Measurements from ENCODE around the gene MBTPS1.

MBTPS1 gene

DNA sequence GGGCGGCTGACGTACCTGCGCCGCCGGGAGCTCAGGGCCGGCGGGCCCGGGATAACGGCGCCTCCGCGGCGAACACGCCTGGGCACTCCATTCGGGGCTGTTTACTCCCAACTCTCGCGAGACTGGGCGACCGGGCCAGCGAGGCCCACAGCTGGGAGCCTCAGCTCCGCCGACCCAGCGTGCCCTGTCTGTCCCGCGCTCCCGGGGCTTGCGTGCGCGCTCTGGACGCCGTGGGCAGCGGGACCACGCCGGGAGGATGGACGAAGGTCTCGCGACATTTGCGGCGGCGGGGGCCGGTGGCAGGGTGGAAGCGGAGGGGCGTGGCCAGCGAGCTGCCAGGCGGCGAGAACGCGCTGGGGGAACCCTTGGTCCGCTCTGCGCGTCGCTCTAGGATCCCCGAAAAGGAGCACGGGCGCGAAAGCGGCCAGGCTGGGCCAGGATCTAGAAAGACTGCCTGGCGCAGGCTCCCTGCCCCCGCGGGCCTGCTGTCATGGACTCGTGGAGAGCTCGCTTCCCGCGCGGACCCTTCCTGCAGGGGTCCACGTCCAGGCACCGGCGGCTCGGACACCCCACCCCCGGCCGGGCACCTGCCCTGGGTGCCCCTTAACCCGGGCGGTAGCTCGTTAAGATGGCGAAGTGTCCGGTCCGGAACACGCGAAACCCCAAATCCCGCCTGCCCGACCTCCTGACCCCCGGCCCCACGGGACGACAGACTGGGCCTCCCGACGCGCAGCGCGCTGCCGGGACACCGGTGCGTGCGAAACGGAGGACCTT, at the start of gene MBTPS1:
Gene MBTPS1 (minus strand): TSS at position 223 of the 774 bp plus-strand sequence. CDS start 15,159 bp downstream, outside the sequence.
- peak; percentile 43 for DNase-seq (ENCODE audit: low read depth)

DNA sequence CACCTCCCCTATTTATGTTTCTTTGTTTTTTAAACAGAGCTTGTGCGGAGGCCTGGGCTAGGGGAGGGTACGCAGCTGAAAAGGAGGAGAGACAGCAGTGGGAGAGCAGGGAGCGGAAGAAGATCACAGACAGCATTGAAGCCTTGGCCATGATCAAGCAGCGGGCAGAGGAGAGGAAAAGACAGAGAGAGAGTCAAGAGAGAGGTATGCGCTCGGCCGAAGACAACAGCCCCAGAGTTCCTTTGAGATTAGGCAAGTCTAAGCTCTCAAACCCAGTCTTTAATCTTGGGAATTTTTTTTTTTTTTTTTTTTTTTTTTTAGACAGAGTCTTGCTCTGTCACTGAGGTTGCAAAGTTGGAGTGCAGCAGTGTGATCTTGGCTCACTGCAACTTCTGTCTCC, 49.0 kb upstream of the MBTPS1 start:
- no peak for DNase-seq (ENCODE audit: low read depth)

DNA sequence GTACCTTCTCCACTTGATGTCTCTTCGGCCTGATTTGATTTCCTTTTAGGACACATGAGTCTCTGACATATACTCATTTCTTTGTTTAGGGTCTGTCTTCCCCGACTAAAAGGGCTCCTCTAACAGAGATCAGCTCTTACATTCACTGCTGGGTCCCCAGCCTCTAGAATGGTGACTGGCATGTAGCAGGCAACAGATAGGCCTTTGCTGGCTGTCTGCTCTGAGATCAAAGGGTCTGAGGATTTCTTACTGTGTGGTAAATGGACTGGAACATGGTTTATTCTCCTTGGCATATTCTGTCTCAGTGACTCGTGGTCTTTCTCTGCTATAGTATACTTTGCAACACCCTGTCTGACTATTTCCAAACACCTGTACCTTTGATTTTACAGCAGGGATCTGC, 45.1 kb upstream of the MBTPS1 start:
- no peak for DNase-seq (ENCODE audit: low read depth)

DNA sequence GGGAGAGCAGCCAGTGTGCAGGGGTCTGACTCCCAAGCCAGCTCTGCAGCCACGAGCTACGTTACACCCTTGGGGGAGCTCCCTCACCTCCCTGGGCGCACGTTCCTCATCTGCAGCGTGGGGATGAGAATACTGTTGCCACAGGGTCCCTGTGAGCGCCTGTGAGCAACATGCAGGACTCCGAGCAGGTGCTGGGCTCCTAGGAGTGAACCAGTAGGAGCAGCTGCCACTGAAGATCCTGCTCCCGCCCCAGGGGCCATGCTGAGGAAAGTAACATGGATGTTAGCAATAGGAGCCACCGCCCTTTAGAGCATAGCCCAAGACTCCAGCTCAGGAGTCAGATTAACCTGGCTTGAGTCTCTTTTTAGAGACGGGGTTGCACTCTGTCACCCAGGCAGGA, 44.3 kb upstream of the MBTPS1 start:
- DNase-seq (ENCODE audit: low read depth), result no peak

DNA sequence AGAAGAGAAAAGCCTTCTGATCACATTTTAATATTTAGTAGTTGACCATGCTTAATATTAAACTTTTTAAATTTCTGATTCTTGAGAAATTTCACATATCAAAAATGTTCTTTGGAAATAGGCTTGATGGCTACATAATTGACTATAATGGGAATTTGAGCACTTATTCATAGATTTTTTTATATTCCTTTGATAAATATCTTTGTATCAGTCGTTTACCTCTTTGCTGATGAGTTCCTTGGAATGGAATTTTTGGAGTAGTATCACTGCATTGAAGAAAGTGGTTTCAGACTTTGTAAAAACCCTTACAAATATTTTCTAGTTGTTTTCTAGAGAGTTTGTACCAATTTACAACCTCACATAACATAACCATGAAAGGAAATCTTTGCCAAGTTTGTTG, 43.1 kb upstream of the MBTPS1 start:
- DNase-seq (ENCODE audit: low read depth), result no peak

DNA sequence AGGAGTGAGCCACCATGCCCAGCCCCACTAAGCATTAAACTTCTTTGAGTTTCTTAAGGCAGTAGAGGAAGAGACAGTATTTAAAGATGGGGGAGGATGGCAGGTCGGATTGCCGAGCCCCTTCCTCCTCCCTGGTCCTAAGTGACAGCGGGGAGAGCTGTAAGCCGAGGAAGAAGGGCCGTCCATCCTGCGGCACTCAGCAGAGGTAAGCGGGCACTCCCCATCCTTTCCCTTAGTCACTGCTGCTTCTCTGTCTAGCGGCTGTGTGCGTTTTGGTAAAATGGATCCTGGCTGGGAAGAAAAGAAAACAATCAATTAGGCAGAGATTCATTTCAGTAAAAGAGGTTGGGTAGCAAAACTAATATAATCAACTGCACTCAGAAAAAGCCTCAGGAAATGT, 42.3 kb upstream of the MBTPS1 start:
- DNase-seq (ENCODE audit: low read depth), result no peak

DNA sequence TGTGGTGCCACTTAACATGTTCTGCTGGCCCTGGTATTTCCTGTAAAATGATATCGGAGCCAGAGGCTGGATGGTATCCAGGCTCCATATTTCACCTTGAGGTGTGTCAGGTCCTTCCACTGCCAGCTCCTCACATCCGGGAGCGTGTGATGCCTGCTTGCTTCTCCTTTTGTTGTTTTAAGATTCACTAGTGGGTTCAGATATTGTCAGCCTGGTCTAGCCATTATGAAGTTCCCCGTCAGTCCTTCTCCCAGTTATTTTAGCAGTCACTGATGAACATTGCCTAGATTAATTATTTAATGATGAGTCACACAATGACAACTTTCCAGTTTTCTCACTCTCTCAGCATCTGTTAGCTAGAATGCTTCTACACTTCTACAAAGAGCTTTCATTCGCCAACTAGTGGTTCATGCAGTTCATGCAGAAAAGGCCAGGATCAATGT, 39.6 kb upstream of the MBTPS1 start:
- no peak for DNase-seq (ENCODE audit: low read depth)

DNA sequence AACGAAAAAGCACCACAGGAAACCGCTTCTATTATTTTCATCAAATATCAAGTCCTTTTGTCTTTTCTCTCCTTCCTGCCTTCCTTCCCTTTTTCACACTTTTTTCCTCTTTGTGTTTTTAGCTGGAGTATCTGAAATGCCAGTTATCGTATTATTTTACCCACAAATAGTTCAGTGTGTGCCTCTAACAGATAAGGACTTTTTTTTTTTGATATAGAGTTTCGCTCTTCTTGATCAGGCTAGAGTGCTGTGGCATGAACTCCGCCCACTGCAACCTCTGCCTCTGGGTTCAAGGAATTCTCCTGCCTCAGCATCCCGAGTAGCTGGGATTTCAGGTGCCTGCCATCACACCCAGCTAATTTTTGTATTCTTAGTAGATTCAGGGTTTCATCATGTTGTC, 39.0 kb upstream of the MBTPS1 start:
- DNase-seq (ENCODE audit: low read depth), result no peak

DNA sequence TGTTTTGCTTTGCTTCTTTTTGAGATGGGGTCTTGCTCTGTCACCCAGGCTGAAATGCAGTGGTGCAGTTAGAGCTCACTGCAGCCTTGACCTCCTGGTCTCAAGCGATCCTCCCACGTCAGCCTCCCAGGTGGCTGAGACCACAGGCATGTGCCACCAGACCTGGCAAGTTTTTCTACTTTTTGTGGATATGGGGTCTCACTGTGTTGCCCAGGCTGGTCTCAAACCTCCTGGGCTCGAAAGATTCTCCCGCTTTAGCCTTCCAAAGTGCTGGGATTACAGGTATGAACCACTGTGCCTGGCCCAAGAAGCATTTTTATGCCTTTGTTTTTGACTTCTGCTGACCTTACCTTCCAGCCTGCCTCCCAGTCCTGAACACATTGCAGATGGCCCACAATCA, 38.5 kb upstream of the MBTPS1 start:
- no peak for DNase-seq (ENCODE audit: low read depth)

DNA sequence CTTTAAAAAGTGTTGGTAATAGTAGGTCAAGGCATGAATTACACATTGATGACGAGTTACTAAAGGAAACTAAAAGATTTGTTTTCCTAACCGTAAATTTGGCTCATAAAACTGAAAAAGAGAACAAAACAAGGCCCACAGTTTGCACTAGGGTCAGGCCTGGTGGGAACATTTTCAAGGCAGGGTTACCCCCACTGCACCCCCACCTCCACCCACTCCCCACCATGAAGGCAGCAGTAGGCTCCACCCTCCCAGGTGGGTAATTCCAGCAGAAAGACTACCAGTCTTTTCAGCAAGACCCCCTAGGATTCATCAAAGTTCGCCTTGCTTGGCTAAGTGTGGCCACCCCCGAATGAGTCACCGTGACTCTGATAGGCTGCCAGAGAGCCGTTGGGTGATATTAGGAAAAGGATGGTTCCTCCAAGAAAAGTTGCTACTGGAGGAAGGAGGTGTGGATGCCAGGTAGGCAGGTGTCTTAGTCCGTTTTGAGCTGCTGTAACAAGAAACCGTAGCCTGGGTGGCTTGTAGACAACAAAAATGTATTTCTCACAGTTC, 37.0 kb upstream of the MBTPS1 start:
- DNase-seq (ENCODE audit: low read depth), result no peak

DNA sequence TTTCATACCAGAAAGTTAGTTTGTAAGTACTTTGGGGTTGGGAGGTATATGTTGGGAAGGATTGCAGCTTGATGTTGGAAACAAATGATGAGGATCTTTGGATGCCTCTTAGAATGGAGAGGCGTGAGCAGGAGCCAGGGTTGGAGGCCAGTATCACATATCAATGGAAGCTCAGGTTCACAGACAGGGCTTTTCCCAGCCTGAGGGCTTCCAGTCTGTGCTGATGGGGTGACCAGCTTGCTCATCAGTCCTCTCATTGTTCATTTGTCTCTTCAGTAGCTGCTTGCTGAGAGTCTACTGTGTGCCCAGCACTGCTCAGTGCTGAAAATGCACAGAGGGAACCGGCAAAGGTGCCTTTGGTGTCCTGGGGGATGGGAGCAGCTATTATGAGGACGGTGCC, 34.2 kb upstream of the MBTPS1 start:
- DNase-seq (ENCODE audit: low read depth), result no peak

DNA sequence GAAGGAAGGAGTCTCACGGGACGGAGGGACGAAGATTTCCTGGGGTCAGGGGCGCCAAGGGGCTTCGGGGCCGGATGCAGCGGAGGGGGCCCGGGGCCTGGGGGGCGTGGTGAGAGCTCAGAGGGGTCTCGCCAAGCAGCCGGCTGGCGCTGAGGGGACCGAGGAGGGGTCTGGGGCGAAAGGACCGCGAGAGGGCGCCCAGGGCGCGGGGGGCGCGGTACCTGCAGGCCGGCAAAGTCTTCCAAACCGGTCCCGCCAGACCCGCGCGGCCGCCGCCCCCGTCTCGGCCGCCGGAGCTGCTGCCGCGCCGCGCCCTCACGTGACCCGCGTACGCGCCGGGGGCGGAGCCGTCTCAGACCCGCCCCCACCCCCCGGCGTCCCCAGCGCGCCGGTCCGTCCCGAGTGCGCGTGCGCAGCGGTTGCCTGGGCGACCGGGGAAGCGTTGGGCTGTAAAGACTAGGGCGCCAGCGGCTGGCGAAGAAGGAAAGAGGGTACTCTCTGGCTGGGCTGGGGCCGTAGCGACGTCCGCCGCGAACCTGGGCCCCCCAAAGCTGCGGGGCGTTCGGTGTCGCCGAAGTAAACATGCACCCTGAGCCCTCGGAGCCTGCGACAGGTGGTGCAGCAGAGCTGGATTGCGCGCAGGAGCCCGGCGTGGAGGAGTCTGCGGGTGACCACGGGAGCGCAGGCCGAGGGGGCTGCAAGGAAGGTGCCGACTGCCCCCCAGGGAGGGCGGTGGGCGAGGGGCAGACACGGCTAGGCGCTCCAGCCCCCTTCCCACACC, 28.3 kb upstream of the MBTPS1 start, which contains the start of the genes DNAAF1 and HSDL1:
Gene DNAAF1 (plus strand): TSS at position 450 of the 781 bp plus-strand sequence. CDS start 133 bp downstream, at position 583.
Gene HSDL1 (minus strand): TSS at position 319 of the 781 bp plus-strand sequence. CDS start 13,856 bp downstream, outside the sequence.
- peak; percentile 14 for DNase-seq (ENCODE audit: low read depth)

DNA sequence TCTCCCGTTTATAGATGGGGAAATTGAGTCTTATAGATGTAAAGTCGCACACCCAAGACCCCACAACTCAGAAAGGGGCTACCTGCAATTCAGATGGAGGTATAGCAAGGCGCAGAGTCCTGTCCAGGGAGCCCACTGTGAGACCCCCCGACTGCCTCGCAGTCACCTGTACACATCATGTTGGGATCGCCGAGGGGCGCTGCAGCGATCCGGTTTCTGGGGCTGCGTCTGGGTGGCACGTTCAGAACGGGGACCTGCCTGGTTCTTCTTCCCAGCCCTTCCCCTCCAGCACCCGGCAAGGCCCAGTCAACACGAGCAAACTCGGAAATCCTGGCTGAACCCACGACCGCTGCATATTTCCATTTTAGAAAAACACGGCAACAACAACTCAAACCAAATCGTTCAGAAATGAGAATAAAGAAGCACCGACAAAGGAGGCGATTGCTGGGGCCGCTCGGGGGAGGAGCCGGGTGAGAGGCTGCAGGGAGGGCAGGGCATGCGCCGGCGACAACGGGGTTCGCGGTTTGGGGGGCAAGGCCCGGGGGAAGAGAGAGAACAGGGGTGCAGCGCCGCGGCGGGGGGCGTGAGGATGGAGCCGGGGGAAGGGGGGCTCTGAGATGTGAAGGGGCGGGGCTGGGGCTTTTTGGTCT, 27.6 kb upstream of the MBTPS1 start:
- no peak for DNase-seq (ENCODE audit: low read depth)

DNA sequence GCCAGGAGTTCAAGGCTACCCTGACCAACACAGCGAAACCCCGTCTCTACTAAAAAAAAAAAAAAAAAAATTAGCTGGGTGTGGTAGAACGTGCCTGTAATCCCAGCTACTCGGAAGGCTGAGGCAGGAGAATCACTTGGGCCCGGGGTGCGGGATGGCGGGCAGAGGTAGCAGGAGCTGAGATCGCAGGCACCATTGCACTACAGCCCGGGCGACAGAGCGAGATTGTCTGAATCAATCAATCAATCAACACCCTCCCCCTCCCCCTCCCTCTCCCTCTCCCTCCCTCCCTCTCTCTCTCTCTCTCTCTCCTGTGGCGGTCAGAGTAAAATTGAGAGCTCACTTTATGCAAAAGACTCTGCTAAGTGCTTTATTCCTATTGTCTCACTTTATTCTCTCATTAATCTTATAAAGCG, 27.1 kb upstream of the MBTPS1 start:
- no peak for DNase-seq (ENCODE audit: low read depth)

DNA sequence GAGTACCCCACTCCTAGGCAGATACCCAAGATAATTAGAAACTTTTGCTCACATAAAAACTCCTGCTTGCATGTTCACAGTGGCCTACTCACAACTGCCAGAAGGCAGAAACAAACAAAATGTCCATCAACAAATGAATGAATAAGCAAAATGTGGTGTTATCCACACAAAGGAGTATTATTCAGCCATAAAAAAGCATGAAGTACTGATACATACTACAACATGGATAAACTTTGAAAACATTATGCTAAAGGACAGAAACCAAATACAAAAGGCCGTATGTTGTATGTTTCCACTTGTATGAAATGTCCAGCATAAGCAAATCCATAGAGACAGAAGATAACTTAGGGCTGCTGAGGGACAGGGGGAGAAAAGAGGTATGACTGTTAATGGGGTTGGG, 26.3 kb upstream of the MBTPS1 start:
- DNase-seq (ENCODE audit: low read depth), result no peak

DNA sequence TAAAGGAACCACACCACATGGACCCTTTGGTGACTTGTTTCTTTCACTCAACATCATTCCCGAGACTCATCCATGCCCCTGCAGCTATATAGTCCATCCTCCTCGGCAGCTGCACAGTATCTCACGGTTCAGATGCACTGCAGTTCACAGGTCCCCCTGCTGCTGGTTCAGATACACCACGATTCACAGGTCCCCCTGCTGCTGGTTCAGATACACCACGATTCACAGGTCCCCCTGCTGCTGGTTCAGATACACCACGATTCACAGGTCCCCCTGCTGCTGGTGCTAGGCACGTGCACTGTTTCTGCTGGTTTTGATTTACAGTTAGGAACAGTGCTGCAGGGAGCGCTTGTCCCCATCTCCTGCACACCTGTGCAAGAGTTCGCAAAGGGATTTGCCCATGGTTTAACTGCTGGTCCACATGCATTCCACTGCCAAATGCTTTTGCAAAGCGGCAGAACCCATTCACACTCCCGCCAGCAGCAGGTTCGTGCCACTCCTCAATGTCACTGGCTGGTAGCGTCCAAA, 24.5 kb upstream of the MBTPS1 start:
- DNase-seq (ENCODE audit: low read depth), result no peak

DNA sequence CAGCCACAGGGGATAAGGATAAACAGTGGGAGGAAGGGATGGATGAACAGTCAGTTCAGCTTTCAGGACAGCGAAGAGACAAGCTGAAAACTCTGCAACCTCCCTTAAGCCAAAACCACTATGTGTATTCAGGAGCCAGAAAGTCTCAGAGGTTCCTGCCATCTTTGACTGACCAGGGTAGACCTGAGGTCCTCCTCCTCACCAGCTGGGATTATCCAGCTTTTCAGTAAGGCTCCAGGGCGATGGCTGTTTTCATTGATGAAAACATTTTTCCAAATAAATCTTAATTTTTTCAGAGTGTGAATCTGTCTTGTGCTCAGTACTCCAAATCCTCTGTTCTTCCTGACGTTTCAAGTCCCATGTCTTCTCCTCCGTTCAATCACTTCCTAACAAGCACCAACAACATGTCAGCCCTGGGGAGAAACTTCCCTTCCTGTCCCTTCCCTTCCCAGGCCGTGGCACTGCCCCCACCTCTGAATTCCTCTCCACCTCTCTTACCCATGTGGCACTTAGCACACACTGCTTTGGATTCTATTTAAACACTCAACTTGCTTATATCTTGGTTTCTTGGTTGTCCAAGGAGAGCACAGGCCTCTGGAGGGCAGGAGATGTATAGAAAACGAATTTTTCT, 23.0 kb upstream of the MBTPS1 start:
- DNase-seq (ENCODE audit: low read depth), result no peak

DNA sequence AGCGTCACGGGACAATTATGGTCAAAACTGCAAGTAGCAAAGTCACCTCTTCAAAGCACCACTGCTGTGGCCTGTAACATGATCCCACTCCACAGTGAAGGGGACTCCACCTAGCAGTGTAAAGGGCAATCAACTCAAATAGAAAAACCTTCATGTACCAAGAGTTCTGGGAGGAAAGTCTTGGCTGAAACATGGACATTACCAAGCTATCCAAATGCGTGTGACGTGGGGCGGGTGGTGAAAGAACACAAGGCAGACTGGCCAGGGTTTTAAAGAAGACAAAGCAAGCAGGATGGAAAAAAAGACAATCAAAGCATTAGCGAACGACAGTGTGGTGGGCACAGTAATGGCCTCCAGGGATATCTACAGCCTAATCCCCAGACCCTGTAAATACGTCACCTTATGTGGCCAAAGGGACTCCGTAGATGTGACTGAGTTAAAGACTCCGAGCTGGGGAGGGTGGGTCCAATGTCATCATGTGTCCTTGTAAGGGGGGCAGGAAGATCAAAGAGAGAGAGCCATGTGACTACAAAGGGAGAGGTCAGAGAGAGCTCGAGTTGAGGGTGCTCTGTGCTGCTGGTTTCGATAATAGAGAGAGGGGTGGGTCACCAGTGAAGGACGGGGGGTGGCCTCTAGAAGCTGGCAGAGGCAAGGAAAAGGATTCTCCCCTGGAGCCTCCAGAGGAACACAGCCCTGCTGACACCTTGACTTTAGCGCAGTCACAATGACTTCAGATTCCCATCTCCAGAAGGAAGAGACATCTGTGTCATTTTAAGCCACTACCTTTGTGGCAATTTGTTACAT, 22.3 kb upstream of the MBTPS1 start:
- DNase-seq (ENCODE audit: low read depth), result no peak

DNA sequence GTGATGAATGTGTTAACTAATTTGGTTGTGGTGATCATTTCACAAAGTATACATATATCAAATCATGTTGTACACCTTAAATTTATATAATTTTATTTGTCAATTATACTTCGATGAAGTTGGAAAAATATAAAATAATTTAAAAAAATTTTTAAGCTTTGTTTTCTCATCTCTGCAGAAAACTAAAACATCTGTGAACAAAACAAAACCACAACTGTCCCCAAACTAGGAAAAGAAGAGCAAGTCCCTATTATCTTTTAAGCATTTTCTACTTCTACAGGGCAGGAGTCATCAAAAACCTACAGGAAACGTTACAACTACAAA, 21.7 kb upstream of the MBTPS1 start:
- no peak for DNase-seq (ENCODE audit: low read depth)

DNA sequence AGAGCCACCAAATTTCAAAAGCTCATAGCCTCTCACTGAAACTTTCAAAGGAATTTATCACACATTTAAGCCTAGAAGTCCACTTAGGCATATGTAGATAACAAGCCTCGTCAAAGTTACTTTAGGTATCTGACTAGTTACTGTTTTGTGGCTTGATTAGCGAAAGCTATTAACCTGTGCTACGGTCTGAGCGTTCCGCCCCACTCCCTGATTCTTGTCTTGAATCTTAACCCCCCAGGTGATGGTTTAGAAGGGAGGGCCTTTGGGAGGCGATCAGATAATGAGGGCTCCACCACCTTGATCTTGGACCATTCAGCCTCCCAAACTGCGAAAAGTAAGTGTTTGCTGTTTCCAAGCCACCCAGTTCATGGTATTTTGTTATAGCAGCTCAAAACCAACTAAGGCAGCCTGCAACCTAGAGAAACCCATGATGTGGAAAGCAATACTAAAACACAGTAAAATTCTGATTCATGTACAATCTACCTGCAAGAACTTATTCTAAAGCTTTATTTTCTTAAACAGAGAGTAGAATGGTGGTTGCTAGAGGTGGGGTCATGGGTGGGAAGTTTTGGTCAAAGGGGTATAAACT, 21.1 kb upstream of the MBTPS1 start:
- no peak for DNase-seq (ENCODE audit: low read depth)
